ENCODE results near the gene CHN1.

GRCh38 chr2:175049661-175050060 lies 44.5 kb upstream of the CHN1 start:
- TF ChIP-seq CTCF (IDR thresholded peaks at IDR 0.05 in 4 of 5, conservative IDR thresholded peaks at IDR 0.05 in 1 of 5) (no peak), POLR2A (IDR thresholded peaks at IDR 0.05) (no peak)

Measured in gastrocnemius medialis (tissue), 4 donors.